ENCODE data around the gene CFI. TPM values are rescaled to one million over a fixed set of nuclear protein-coding genes. Genes with fewer than 3 reads are reported as not detected.

CFI gene
- total and polyA plus RNA-seq, 9 of the 15 experiments (the other 6 are each of a cell fraction or from before 2014, with no cell fraction given), result 0.30 to 8.4 (median 0.95) TPM

DNA sequence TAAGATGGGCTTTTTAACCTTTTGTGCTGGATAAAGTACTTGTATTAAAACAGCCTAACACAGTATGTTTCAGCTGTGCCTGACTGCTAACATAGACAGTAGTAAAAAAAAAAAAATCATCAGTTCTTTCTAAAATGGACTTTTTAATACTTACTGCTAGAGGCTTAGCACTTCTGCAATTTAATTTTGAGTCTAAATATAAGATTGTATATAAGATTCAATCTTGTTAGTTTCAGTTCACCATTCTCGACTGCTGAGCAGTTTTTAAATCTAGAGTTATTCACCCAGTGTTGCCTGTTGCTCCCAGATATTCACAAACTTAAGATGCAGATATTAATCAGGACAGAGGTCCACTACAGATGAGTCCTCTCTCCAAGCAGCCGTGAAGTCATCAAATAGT, 78.7 kb downstream of the CFI start:
- Histone ChIP-seq H3K9me3 (replicated peaks; ENCODE audit: control insufficient read depth, insufficient read depth, low read depth, low read length) (no peaks in the 10 kb centered on the region; the same call in 1 of the 2 replicates), H3K79me2 (ENCODE audit: control insufficient read depth, insufficient read depth, low read length) (peaks cover 98% of the 10 kb centered on the region), H4K20me1 (replicated peaks; ENCODE audit: control insufficient read depth, insufficient read depth, low read length) (0 out of 2 replicates have a peak, but pooled peaks cover 2% of the 10 kb centered on the region), H3K9me1 (ENCODE audit: control insufficient read depth, insufficient read depth, low read length) (no peaks in the 10 kb centered on the region), H3K4me2 (ENCODE audit: insufficient read depth, low read length) (no peak overlapping the region), H3K27ac (ENCODE audit: extremely low read depth, low read depth, low read length) (no peak overlapping the region), H3K4me1 (replicated peaks in 1 of 2; ENCODE audit: control insufficient read depth in 2 of 2, insufficient read depth in 2 of 2, low read length in 2 of 2) (peaks cover 0 to 23% of the 10 kb centered on the region in 2 experiments; a peak in 2 of 5 replicates), H3K4me3 (no peak overlapping the region), H3K27me3 (ENCODE audit: control insufficient read depth in 2 of 2, insufficient read depth in 2 of 2, low read length in 2 of 2) (no peaks in the 10 kb centered on the region), H3K9ac (ENCODE audit: insufficient read depth in 1 of 2, low read depth in 2 of 2, low read length in 2 of 2) (no peak overlapping the region), H3K36me3 (ENCODE audit: control insufficient read depth, insufficient read depth, low read length) (peaks cover 78% of the 10 kb centered on the region), H2AFZ (ENCODE audit: low read depth, low read length) (no peak overlapping the region)
- BruUV-seq (replicated peaks), result no TSS peak
- in situ Hi-C loops (cut with MboI), result no loop called here
- FAIRE-seq (no peak), ATAC-seq (no peak), DNase-seq (ENCODE audit: extremely low read depth in 1 of 4, low spot score in 3 of 4) (no peak)
- intact Hi-C loops (cut with micrococcal nuclease), result no loop called here
- WGBS (ENCODE audit: insufficient coverage, low coverage, missing lambda C conversion rate), result 57% methylated on average over 2 of the region's 2 CpGs
- TF ChIP-seq ARID1B (IDR thresholded peaks at IDR 0.05) (no peak), TCF3 (CRISPR knock-in tag; IDR thresholded peaks at IDR 0.05) (no peak), ZNF146 (CRISPR knock-in tag; IDR thresholded peaks at IDR 0.05; ENCODE audit: unreplicated experiment) (no peak), CREB3L1 (IDR thresholded peaks at IDR 0.05; ENCODE audit: borderline replicate concordance, low read depth) (no peak), ZZZ3 (IDR thresholded peaks at IDR 0.05) (no peak), PATZ1 (CRISPR knock-in tag; IDR thresholded peaks at IDR 0.05; ENCODE audit: borderline replicate concordance) (no peak), MAFK (IDR thresholded peaks at IDR 0.05; ENCODE audit: low read length) (no peak), HMBOX1 (IDR thresholded peaks at IDR 0.05) (no peak), SMAD3 (CRISPR knock-in tag; conservative IDR thresholded peaks at IDR 0.05) (no peak), ZFX (CRISPR knock-in tag; IDR thresholded peaks at IDR 0.05) (no peak)
- TF ChIP-seq, protein P1, sequence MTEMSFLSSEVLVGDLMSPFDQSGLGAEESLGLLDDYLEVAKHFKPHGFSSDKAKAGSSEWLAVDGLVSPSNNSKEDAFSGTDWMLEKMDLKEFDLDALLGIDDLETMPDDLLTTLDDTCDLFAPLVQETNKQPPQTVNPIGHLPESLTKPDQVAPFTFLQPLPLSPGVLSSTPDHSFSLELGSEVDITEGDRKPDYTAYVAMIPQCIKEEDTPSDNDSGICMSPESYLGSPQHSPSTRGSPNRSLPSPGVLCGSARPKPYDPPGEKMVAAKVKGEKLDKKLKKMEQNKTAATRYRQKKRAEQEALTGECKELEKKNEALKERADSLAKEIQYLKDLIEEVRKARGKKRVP (CRISPR knock-in tag; IDR thresholded peaks at IDR 0.05), result no peak
- ChIA-PET CTCF (ENCODE audit: low intra/inter-chr PET ratio) (no interaction called here), POLR2A (no interaction called here)

All from K562 (cell line).